Nephron progenitor cell (in vitro differentiated cells): ENCODE data around the gene SLAIN2.

ENCODE experiments used
- DNase-seq: peaks from one replicate; pipeline ENCODE4 v3.0.0; 2021
- H3K27ac Mint-ChIP-seq: 2 replicates; pipeline ENCODE4 v1.8.0; 2021; ENCODE audit warnings: mild to moderate bottlenecking, moderate library complexity, mixed read lengths
- H3K27me3 Mint-ChIP-seq: 2 replicates; pipeline ENCODE4 v1.8.0; 2021; ENCODE audit warnings: mild to moderate bottlenecking, low read depth, mixed read lengths; ENCODE audit not compliant: poor library complexity
- H3K36me3 Mint-ChIP-seq: 2 replicates; pipeline ENCODE4 v1.8.0; 2021; ENCODE audit warnings: low read depth, mixed read lengths
- H3K4me1 Mint-ChIP-seq: 2 replicates; pipeline ENCODE4 v1.8.0; 2021; ENCODE audit warnings: mixed read lengths
- H3K4me3 Mint-ChIP-seq: 2 replicates; pipeline ENCODE4 v1.8.0; 2021; ENCODE audit warnings: mild to moderate bottlenecking, moderate library complexity, mixed read lengths
- H3K9me3 Mint-ChIP-seq: 2 replicates; pipeline ENCODE4 v1.8.0; 2021; ENCODE audit warnings: mild to moderate bottlenecking, moderate library complexity, mixed read lengths
- TF ChIP-seq, protein P1 (sequence below): fragments of 200-600 bp; sonication (generic); IDR thresholded peaks from 2 replicates; pipeline ENCODE4 v1.5.0; 2021; ENCODE audit warnings: antibody characterized with exemption

The SLAIN2 gene

DNA sequence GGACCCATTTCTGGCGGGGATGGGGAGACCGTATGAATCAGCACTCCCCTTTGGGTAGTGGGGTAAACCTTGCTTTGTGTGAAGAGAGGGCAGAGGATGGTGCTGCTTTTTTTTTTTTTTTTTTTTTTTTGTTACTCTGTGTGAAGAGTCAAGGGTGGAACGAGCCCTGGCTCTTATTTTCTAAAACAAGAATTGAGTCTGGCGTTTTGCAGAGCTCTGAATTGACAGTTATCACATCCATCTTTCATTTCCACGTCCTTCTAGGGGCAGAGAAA lies 1.2 kb downstream of the SLAIN2 start:
- H3K4me3 Mint-ChIP-seq: peak overlapping the region; percentile 99
- no peaks in the 10 kb centered on the region for H3K27me3 Mint-ChIP-seq
- H3K36me3 Mint-ChIP-seq: peaks cover 1% of the 10 kb centered on the region
- H3K9me3 Mint-ChIP-seq: no peaks in the 10 kb centered on the region
- peak overlapping the region; percentile 99 for H3K27ac Mint-ChIP-seq
- TF ChIP-seq, protein P1, sequence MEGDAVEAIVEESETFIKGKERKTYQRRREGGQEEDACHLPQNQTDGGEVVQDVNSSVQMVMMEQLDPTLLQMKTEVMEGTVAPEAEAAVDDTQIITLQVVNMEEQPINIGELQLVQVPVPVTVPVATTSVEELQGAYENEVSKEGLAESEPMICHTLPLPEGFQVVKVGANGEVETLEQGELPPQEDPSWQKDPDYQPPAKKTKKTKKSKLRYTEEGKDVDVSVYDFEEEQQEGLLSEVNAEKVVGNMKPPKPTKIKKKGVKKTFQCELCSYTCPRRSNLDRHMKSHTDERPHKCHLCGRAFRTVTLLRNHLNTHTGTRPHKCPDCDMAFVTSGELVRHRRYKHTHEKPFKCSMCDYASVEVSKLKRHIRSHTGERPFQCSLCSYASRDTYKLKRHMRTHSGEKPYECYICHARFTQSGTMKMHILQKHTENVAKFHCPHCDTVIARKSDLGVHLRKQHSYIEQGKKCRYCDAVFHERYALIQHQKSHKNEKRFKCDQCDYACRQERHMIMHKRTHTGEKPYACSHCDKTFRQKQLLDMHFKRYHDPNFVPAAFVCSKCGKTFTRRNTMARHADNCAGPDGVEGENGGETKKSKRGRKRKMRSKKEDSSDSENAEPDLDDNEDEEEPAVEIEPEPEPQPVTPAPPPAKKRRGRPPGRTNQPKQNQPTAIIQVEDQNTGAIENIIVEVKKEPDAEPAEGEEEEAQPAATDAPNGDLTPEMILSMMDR: no peak
- peaks cover 73% of the 10 kb centered on the region for H3K4me1 Mint-ChIP-seq
- no peak for DNase-seq

DNA sequence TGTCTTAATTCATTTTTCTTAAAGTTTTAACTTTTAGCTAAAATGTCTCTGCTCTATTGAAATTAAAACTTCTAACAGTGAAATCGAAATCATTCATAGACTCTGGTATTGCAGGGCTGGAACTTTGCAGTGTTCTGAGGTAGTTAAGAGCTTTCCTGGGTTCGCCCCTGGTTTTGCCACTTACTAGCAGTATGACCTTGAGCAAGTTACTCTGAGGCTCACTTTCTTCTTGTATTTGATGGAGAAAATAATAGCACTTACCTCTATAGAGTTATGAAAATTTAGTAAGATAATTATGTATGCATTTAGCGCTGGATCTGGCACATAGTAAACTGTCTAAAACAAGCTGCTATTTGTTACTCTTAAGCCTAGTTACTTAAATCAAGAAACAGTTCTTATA lies 1.7 kb downstream of the SLAIN2 start:
- DNase-seq: no peak
- peak overlapping the region; percentile 99 for H3K4me3 Mint-ChIP-seq
- H3K4me1 Mint-ChIP-seq: peaks cover 70% of the 10 kb centered on the region
- peaks cover 6% of the 10 kb centered on the region for H3K36me3 Mint-ChIP-seq
- peaks cover 4% of the 10 kb centered on the region for H3K9me3 Mint-ChIP-seq
- TF ChIP-seq, protein P1: no peak
- H3K27ac Mint-ChIP-seq: peak overlapping the region; percentile 13
- no peaks in the 10 kb centered on the region for H3K27me3 Mint-ChIP-seq

DNA sequence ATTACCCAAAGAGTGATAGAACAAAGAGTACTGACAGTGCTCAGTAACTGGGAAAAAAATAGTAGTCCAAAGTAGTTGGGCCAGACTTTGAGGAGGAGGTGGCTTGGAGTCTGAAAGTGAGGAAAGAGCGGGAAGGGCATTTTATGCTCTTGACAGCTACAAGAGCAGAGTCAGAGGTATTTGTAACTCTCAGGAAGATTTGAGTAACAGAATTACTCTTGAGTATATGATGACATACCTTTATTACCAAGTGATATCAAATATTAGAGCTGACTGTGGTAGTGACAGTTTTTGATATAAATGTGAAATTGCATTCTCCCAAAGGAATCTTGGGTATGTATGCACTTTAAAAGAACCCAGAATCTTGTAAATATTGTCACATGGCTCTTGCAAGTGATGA lies 2.2 kb downstream of the SLAIN2 start:
- DNase-seq: no peak
- TF ChIP-seq, protein P1: no peak
- Mint-ChIP-seq H3K4me3 (peak overlapping the region; percentile 99), H3K4me1 (peaks cover 65% of the 10 kb centered on the region), H3K27me3 (no peaks in the 10 kb centered on the region), H3K9me3 (peaks cover 5% of the 10 kb centered on the region), H3K36me3 (peaks cover 7% of the 10 kb centered on the region), H3K27ac (peak overlapping the region; percentile 24)

DNA sequence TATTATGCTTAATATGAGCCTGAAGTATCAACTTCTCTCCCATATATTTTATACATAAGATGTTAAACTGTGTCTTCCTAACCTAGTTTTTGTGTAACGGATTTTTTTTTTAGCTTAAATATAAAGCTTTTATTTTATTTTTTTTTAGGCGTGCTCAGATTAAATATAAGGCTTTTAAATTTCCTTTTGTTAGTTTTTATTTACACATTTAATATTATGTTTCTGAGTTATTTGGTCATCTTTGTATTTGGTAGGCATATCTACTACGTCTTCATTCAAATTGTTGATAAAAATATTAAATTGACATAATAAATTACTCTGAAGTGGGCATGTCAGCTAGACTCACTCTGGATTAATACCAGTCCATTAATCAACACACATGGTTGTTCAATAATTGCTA lies 4.2 kb downstream of the SLAIN2 start:
- Mint-ChIP-seq H3K36me3 (peaks cover 22% of the 10 kb centered on the region), H3K4me3 (no peak overlapping the region), H3K27me3 (no peaks in the 10 kb centered on the region), H3K4me1 (peaks cover 52% of the 10 kb centered on the region), H3K27ac (no peak overlapping the region), H3K9me3 (peaks cover 6% of the 10 kb centered on the region)
- TF ChIP-seq, protein P1: no peak
- DNase-seq: no peak

DNA sequence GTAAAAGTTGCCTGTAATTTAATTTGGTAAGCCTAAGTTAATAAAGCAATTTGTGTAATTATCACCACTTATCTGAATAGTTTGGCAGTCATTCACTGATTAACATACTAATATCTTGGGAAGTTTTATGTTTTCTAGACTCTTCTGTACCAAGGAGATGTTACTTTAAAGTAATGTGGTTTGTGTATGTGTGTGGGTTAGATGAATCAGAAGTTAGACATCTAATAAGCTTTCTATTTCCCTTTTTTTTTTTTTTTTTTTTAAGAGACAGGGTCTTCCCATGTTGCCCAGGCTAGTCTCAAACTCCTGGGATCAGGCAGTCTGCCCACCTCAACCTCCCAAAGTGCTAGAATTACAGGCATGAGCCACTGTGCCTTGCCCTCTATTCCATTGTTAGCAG lies 5.3 kb downstream of the SLAIN2 start:
- TF ChIP-seq, protein P1: no peak

DNA sequence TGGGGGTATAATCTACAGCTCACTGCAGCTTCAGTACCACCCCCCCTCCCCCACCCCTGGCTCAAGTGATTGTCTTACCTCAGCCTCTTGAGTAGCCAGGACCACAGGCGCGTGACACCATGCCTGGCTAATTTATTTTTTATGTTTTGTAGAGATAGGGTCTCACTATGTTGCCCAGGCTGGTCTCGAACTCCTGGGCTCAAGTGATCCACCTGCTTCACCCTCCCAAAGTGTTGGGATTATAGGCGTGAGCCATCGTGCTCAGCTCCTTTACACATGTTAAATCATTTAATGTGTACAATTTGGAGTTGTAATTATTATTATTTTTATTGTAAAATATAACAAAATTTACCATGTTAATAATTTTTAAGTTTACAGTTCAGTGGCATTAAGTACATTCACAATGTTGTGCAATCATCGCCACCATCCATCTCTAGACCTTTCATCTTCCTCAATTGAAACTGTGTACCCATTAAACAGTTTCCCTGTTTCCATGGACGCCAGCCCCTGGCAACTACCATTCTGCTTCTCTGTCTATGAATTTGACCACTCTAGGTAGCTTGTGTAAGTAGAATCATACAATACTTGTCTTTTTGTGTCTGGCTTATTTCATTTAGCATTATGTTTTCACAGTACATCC lies 6.1 kb downstream of the SLAIN2 start:
- Mint-ChIP-seq H3K4me3 (no peak overlapping the region), H3K4me1 (peaks cover 49% of the 10 kb centered on the region), H3K27me3 (no peaks in the 10 kb centered on the region), H3K9me3 (peaks cover 20% of the 10 kb centered on the region), H3K27ac (no peak overlapping the region), H3K36me3 (peaks cover 40% of the 10 kb centered on the region)
- no peak for DNase-seq
- TF ChIP-seq, protein P1: no peak

More for the DNA sequence above, 5.3 kb downstream of the SLAIN2 start:
- Mint-ChIP-seq H3K4me1 (peaks cover 52% of the 10 kb centered on the region), H3K9me3 (peaks cover 14% of the 10 kb centered on the region), H3K4me3 (no peak overlapping the region), H3K36me3 (peaks cover 32% of the 10 kb centered on the region), H3K27ac (no peak overlapping the region), H3K27me3 (no peaks in the 10 kb centered on the region)
- DNase-seq: no peak
